Chondrocyte (in vitro differentiated cells): ENCODE data around the gene UBQLN2. TPM values are rescaled to one million over a fixed set of nuclear protein-coding genes. Genes with fewer than 3 reads are reported as not detected.
A peak's percentile ranks its signal among the peaks of the same experiment; 100 is the strongest.
"Not testable (repeated sequence)": the region's sequence is repeated elsewhere in the genome, so short reads cannot be mapped to it uniquely, and the experiment has no call there.

ENCODE experiments used
- DNase-seq: peaks from one replicate; pipeline ENCODE4 v3.0.0; 2021; ENCODE audit warnings: mixed read lengths, low spot score
- H3K27ac Mint-ChIP-seq: one replicate; pipeline ENCODE4 v1.8.0; 2021; ENCODE audit warnings: mild to moderate bottlenecking, moderate library complexity, mixed read lengths; ENCODE audit not compliant: unreplicated experiment
- H3K27me3 Mint-ChIP-seq: 2 replicates; pipeline ENCODE4 v1.8.0; 2021; ENCODE audit warnings: low read depth, mixed read lengths
- H3K36me3 Mint-ChIP-seq: 2 replicates; pipeline ENCODE4 v1.8.0; 2021; ENCODE audit warnings: low read depth, mixed read lengths
- H3K4me1 Mint-ChIP-seq: 2 replicates; pipeline ENCODE4 v1.8.0; 2021; ENCODE audit warnings: low read depth, mild to moderate bottlenecking, mixed read lengths
- H3K4me3 Mint-ChIP-seq: one replicate; pipeline ENCODE4 v1.8.0; 2021; ENCODE audit warnings: mild to moderate bottlenecking, moderate library complexity, mixed read lengths; ENCODE audit not compliant: unreplicated experiment
- H3K9me3 Mint-ChIP-seq: 2 replicates; pipeline ENCODE4 v1.8.0; 2021; ENCODE audit warnings: low read depth, mixed read lengths
- long read RNA-seq: library from polyadenylated mRNA; stranded (forward); transcript quantifications from one replicate; pipeline ENCODE4 v2.0.0, GENCODE V29; 2021
- total RNA-seq: library from RNA; stranded (reverse); gene quantifications from 3 replicates; pipeline ENCODE4 v1.2.1, GENCODE V29; 2021
- TF ChIP-seq, protein P1 (sequence below): fragments of 200-600 bp; sonication (generic); IDR thresholded peaks from 2 replicates; pipeline ENCODE4 v1.5.0; 2021; ENCODE audit warnings: antibody characterized with exemption, mild to moderate bottlenecking, moderate library complexity

UBQLN2 gene
- 35.0 to 39.2 TPM (median 35.9 TPM) in 3 replicates for total RNA-seq
- long read RNA-seq, full-length matches to known transcripts: 102 of 105 reads
- long read RNA-seq, partial matches to known transcripts: 0 of 105 reads
- long read RNA-seq, other reads (novel, unspliced or antisense): 3 of 105 reads

DNA sequence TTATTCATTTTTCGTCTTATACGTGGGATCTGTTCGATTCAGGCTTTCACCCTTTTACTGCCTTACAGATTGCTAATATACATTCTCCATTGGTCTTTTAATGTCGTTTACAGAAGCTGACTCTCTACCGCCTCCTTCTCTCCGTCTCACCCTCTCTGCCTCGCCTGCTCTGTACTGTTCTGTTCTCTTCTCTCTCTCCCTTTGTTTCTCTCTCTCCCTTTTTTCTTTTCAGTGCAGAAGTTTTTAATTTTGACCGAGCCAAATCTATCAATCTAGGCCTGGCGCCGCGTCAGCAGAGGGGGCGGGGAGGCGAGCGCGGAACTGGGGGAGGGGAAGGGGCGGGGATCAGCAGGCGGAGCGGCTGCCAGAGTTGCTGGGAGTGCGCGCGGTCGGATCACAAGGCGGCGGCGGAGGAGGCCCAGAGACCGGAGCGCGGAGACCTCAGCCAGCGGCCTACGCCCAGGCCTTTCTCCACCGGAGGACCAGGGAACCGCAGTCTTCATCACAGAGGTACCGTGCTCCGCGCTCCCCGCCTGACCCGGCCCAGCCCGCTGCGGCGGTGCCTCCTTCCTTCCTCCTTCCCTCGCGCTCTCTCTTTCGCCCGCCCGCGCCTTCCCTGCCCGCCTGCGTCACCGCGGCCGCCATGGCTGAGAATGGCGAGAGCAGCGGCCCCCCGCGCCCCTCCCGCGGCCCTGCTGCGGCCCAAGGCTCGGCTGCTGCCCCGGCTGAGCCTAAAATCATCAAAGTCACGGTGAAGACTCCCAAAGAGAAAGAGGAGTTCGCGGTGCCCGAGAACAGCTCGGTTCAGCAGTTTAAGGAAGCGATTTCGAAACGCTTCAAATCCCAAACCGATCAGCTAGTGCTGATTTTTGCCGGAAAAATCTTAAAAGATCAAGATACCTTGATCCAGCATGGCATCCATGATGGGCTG lies at the start of gene UBQLN2:
UBQLN2 (plus strand) TSS at position 397 of the 931 bp plus-strand sequence; CDS start at position 644, 247 bp downstream.
- TF ChIP-seq, protein P1, sequence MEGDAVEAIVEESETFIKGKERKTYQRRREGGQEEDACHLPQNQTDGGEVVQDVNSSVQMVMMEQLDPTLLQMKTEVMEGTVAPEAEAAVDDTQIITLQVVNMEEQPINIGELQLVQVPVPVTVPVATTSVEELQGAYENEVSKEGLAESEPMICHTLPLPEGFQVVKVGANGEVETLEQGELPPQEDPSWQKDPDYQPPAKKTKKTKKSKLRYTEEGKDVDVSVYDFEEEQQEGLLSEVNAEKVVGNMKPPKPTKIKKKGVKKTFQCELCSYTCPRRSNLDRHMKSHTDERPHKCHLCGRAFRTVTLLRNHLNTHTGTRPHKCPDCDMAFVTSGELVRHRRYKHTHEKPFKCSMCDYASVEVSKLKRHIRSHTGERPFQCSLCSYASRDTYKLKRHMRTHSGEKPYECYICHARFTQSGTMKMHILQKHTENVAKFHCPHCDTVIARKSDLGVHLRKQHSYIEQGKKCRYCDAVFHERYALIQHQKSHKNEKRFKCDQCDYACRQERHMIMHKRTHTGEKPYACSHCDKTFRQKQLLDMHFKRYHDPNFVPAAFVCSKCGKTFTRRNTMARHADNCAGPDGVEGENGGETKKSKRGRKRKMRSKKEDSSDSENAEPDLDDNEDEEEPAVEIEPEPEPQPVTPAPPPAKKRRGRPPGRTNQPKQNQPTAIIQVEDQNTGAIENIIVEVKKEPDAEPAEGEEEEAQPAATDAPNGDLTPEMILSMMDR: peak; percentile 64
- H3K4me1 Mint-ChIP-seq: peaks cover 29% of the 10 kb centered on the region
- no peaks in the 10 kb centered on the region for H3K27me3 Mint-ChIP-seq
- H3K36me3 Mint-ChIP-seq: no peaks in the 10 kb centered on the region
- peak within 1 kb of the TSS; percentile 82 for H3K4me3 Mint-ChIP-seq
- H3K9me3 Mint-ChIP-seq: no peaks in the 10 kb centered on the region
- peak; percentile 92 for DNase-seq
- peak within 1 kb of the TSS; percentile 99 for H3K27ac Mint-ChIP-seq

DNA sequence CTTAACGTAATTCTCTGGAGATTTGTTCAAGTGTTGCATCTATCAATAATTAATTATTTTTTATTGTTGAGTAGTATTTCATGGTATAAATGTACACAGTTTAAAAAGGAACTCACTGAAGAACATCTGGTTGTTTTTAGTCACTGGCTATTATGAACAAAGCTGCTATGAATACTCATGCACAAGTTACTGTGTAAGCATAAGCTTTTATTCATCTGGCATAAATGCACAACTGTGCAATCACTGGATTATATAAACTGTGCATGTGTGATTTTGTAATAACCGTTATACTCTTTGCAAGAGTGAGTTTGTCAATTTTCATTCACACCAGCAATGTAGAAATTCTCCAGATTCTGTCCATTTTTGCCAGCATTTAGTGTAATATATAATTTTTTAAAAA lies 43.8 kb upstream of the UBQLN2 start:
- no peaks in the 10 kb centered on the region for H3K36me3 Mint-ChIP-seq
- DNase-seq: no peak
- H3K27ac Mint-ChIP-seq: no peak overlapping the region
- TF ChIP-seq, protein P1: no peak
- H3K9me3 Mint-ChIP-seq: peaks cover 13% of the 10 kb centered on the region
- H3K4me1 Mint-ChIP-seq: no peaks in the 10 kb centered on the region
- H3K4me3 Mint-ChIP-seq: no peak overlapping the region
- no peaks in the 10 kb centered on the region for H3K27me3 Mint-ChIP-seq

DNA sequence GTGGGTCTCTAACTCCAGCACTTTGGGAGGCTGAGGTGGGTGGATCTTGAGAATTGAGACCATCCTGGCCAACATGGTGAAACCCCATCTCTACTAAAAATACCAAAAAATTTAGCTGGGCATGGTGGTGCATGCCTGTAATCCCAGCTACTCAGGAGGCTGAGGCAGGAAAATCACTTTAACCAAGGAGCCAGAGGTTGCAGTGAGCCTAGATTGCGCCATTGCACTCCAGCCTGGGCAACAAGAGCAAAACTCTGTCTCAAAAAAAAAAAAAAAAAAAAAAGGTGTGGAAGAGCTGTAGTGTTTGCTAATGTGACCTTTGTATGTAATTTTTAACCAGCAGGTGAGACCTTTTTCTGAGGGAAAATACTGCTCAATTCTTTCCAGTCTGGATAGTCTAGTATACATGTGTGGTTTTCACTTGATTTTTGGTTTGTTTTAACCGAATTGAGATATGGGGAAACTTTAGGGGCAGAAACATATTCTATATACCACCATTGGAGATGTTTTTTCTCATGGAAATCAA lies 33.9 kb upstream of the UBQLN2 start:
- peaks cover 19% of the 10 kb centered on the region for H3K9me3 Mint-ChIP-seq
- H3K27ac Mint-ChIP-seq, H3K36me3 Mint-ChIP-seq, H3K4me3 Mint-ChIP-seq, H3K4me1 Mint-ChIP-seq, DNase-seq, H3K27me3 Mint-ChIP-seq: not testable (repeated sequence)

DNA sequence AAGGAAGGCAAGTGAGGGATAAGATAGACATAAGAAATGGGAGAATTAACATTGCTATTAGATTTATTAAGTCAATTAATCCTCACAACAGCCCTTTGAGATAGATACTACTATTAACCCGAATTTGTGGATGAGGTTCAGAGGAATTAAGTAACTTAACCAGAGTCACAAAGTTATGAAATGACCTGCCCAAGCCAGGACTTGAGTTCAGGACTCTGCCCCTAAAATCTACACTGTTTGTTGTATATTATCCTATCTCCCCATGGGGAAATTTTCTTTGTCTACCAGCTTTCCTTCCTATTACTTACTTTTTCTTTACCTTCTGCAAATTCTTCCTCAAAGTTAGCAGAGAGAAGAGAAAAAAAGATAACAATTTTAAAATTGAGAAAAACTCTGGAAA lies 33.4 kb upstream of the UBQLN2 start:
- H3K4me1 Mint-ChIP-seq: no peaks in the 10 kb centered on the region
- no peaks in the 10 kb centered on the region for H3K36me3 Mint-ChIP-seq
- no peak overlapping the region for H3K4me3 Mint-ChIP-seq
- H3K9me3 Mint-ChIP-seq: peaks cover 18% of the 10 kb centered on the region
- no peaks in the 10 kb centered on the region for H3K27me3 Mint-ChIP-seq
- TF ChIP-seq, protein P1: no peak
- no peak for DNase-seq
- no peak overlapping the region for H3K27ac Mint-ChIP-seq

DNA sequence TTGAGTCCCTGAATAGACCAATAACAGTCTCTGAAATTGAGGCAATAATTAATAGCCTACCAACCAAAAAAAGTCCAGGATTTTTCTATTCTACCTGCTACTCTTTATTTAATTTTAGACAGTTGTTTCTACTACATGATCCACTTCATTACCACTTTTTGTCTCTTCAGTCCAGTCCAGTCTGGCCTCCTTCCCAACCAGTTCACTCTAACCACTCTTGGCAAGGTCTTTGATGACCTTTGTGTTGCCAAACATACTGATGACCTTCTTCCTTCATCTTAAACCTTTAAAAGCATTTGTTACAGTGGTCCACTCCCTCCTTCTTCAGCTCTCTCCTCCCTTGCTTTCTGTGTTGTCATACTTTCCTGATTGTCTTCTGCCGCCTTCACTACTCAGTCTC lies 12.8 kb upstream of the UBQLN2 start:
- TF ChIP-seq, protein P1: no peak
- no peaks in the 10 kb centered on the region for H3K36me3 Mint-ChIP-seq

More for the DNA sequence above, 12.8 kb upstream of the UBQLN2 start:
- Mint-ChIP-seq H3K9me3 (peaks cover 14% of the 10 kb centered on the region), H3K27ac (no peak overlapping the region), H3K27me3 (peaks cover 11% of the 10 kb centered on the region), H3K4me3 (no peak overlapping the region), H3K4me1 (no peaks in the 10 kb centered on the region)
- no peak for DNase-seq
